Measurements from ENCODE around the gene OR6C68. TPM values are rescaled to one million over a fixed set of nuclear protein-coding genes. Genes with fewer than 3 reads are reported as not detected.

The OR6C68 gene
- not detected in 2 replicates for total RNA-seq

GRCh38 chr12:55492078-55492477 lies at the start of gene OR6C68:
OR6C68 (plus strand) TSS chr12:55492378; CDS start chr12:55492378, 0 bp downstream.

GRCh38 chr12:55443776-55444175 lies 48.4 kb upstream of the OR6C68 start, which contains the start of gene OR6C2:
OR6C2 (plus strand) TSS chr12:55444076; CDS start chr12:55452214, 8,138 bp downstream.

GRCh38 chr12:55470088-55470829 lies 21.9 kb upstream of the OR6C68 start, which contains the start of gene OR6C70:
OR6C70 (minus strand) TSS chr12:55470138; CDS start chr12:55470138, 0 bp downstream.

Other genes with a start within 250 kb of the OR6C68 start
- gene OR6C74, start 247.8 kb upstream of the OR6C68 start, total RNA-seq: not detected in 2 replicates
- gene OR6C6, start 195.8 kb upstream of the OR6C68 start, total RNA-seq: not detected in 2 replicates
- gene OR6C1, start 178.0 kb upstream of the OR6C68 start, total RNA-seq: not detected in 2 replicates
- gene OR6C3, start 161.6 kb upstream of the OR6C68 start, total RNA-seq: not detected in 2 replicates
- not detected in 2 replicates for gene OR6C75, start 129.4 kb upstream of the OR6C68 start, total RNA-seq
- not detected in 2 replicates for gene OR6C65, start 91.8 kb upstream of the OR6C68 start, total RNA-seq
- gene OR6C76, start 66.1 kb upstream of the OR6C68 start, total RNA-seq: not detected in 2 replicates
- not detected in 2 replicates for gene OR6C2, start 48.3 kb upstream of the OR6C68 start, total RNA-seq
- gene OR6C70, start 22.2 kb upstream of the OR6C68 start, total RNA-seq: not detected in 2 replicates
- gene OR6C4, start 57.2 kb downstream of the OR6C68 start, total RNA-seq: not detected in 2 replicates
- gene OR2AP1, start 80.1 kb downstream of the OR6C68 start, total RNA-seq: not detected in 2 replicates
- not detected in 2 replicates for gene OR10P1, start 144.5 kb downstream of the OR6C68 start, total RNA-seq
- gene ITGA7, start 215.5 kb downstream of the OR6C68 start, total RNA-seq: 55.0 and 68.8 TPM in 2 replicates
- gene BLOC1S1, start 223.7 kb downstream of the OR6C68 start, total RNA-seq: 62.9 and 118 TPM in 2 replicates
- 36.7 and 58.9 TPM in 2 replicates for gene RDH5, start 228.0 kb downstream of the OR6C68 start, total RNA-seq
- 2,880 and 3,412 TPM in 2 replicates for gene CD63, start 236.6 kb downstream of the OR6C68 start, total RNA-seq

Data from smooth muscle cell of trachea (primary cell).